ENCODE results near the gene EPHX1. TPM values are rescaled to one million over a fixed set of nuclear protein-coding genes. Genes with fewer than 3 reads are reported as not detected.

The EPHX1 gene
- total RNA-seq, 1 experiment from 2014 or later, result 54.6 TPM

DNA sequence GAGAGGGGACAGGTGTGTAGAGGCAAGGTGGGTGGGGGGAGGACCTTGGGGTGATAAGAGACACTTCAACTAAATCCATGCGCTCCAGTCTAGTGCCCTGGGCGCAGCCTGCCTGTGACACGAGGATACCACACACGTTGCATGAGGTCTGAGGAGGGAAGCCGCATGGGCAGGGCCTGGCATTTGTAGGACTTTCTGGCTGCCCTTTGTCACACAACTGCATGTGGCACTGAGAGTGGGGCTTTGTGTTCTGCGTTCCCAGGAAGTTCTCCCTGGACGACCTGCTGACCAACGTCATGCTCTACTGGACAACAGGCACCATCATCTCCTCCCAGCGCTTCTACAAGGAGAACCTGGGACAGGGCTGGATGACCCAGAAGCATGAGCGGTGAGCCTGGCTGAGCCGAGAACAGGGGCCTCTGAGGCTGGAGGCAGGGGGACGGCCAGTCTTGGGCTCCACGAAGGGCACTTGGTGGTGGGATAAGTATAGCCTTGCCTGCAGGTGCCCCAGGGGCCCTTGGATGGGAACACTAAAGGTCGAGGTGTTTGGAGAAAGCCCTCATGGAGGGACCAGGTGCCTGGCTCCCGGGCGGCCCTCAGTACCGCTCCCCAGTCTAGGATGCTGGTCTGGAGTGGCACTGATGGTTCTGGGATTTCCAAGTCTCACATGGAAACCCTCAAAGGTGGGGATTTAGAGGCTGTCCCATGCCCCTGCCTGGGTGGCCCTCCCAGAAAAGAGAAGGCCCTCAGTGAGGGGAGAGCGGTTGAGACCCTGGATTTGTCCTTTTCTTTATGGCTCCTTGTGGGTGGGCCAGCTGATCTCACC is 34.5 kb downstream of the EPHX1 start:
- intact Hi-C loops (cut with micrococcal nuclease), result loop anchor here (2.0 to 5.0 kb wide), 3 partner anchors 72 to 370 kb away; no protein-coding TSS in a partner anchor
- Histone ChIP-seq H3K79me2 (ENCODE audit: low read length) (no peaks in the 10 kb centered on the region), H3K9me2 (replicated peaks; ENCODE audit: low read length) (no peaks in the 10 kb centered on the region), H2AFZ (ENCODE audit: low read length) (no peak overlapping the region), H3K27me3 (ENCODE audit: low read length) (no peaks in the 10 kb centered on the region), H3K4me1 (ENCODE audit: insufficient read depth, low read length) (no peaks in the 10 kb centered on the region), H3K9ac (ENCODE audit: low read length) (no peak overlapping the region), H3K4me3 (ENCODE audit: low read length) (no peak overlapping the region), H3K27ac (ENCODE audit: low read length) (no peak overlapping the region), H3K4me2 (ENCODE audit: low read length) (no peak overlapping the region), H3K36me3 (ENCODE audit: low read depth, low read length) (peaks cover 25% of the 10 kb centered on the region; the same call in 1 of the 2 replicates), H3F3A (ENCODE audit: low read length, unreplicated experiment) (no peaks in the 10 kb centered on the region), H4K20me1 (ENCODE audit: low read length) (no peaks in the 10 kb centered on the region), H3K9me3 (ENCODE audit: low read length) (no peaks in the 10 kb centered on the region)
- no TSS peak for BruUV-seq (replicated peaks)
- POLR2A ChIA-PET (ENCODE audit: unreplicated experiment), result interaction anchor here (0.6 kb wide), 1 partner anchor 18 kb away, joined by 4 read pairs; no protein-coding TSS in a partner anchor
- ATAC-seq (no peak), DNase-seq (no peak)
- CTCF ChIA-PET, result interaction anchor here (1.4 kb wide), 1 partner anchor 72 kb away, joined by 3 read pairs; no protein-coding TSS in a partner anchor
- TF ChIP-seq, protein P1, sequence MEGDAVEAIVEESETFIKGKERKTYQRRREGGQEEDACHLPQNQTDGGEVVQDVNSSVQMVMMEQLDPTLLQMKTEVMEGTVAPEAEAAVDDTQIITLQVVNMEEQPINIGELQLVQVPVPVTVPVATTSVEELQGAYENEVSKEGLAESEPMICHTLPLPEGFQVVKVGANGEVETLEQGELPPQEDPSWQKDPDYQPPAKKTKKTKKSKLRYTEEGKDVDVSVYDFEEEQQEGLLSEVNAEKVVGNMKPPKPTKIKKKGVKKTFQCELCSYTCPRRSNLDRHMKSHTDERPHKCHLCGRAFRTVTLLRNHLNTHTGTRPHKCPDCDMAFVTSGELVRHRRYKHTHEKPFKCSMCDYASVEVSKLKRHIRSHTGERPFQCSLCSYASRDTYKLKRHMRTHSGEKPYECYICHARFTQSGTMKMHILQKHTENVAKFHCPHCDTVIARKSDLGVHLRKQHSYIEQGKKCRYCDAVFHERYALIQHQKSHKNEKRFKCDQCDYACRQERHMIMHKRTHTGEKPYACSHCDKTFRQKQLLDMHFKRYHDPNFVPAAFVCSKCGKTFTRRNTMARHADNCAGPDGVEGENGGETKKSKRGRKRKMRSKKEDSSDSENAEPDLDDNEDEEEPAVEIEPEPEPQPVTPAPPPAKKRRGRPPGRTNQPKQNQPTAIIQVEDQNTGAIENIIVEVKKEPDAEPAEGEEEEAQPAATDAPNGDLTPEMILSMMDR (conservative IDR thresholded peaks at IDR 0.05; ENCODE audit: low read depth, low read length), result no peak
- no peak for TF ChIP-seq EZH2 (IDR thresholded peaks at IDR 0.05; ENCODE audit: low read length, unreplicated experiment)
- TF ChIP-seq EZH2phosphoT487 (IDR thresholded peaks at IDR 0.05; ENCODE audit: borderline replicate concordance, low read length), result no peak

DNA sequence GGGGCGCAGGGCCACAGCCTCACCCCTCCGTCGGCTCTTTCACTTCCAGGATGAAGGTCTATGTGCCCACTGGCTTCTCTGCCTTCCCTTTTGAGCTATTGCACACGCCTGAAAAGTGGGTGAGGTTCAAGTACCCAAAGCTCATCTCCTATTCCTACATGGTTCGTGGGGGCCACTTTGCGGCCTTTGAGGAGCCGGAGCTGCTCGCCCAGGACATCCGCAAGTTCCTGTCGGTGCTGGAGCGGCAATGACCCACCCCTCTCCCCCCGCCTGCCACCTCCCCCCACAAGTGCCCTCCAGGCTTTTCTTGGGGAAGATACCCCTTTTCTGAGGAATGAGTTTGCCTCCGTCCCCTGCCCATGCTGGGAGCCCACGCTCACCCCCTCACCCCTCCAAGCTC is 35.2 kb downstream of the EPHX1 start:
- Histone ChIP-seq H3K9ac (ENCODE audit: low read length) (no peak overlapping the region), H3K9me2 (replicated peaks; ENCODE audit: low read length) (no peaks in the 10 kb centered on the region), H3K4me3 (ENCODE audit: low read length) (no peak overlapping the region), H3K27me3 (ENCODE audit: low read length) (no peaks in the 10 kb centered on the region), H3K27ac (ENCODE audit: low read length) (no peak overlapping the region), H3K79me2 (ENCODE audit: low read length) (no peaks in the 10 kb centered on the region), H3K9me3 (ENCODE audit: low read length) (no peaks in the 10 kb centered on the region), H2AFZ (ENCODE audit: low read length) (no peak overlapping the region), H3K4me1 (ENCODE audit: insufficient read depth, low read length) (no peaks in the 10 kb centered on the region), H3K4me2 (ENCODE audit: low read length) (no peak overlapping the region), H4K20me1 (ENCODE audit: low read length) (no peaks in the 10 kb centered on the region), H3K36me3 (ENCODE audit: low read depth, low read length) (peaks cover 21% of the 10 kb centered on the region; the same call in 1 of the 2 replicates), H3F3A (ENCODE audit: low read length, unreplicated experiment) (no peaks in the 10 kb centered on the region)
- no TSS peak for BruUV-seq (replicated peaks)
- ATAC-seq (no peak), DNase-seq (no peak)
- intact Hi-C loops (cut with micrococcal nuclease), result loop anchor here (2.0 to 5.0 kb wide), 3 partner anchors 72 to 370 kb away; no protein-coding TSS in a partner anchor
- TF ChIP-seq EZH2 (IDR thresholded peaks at IDR 0.05; ENCODE audit: low read length, unreplicated experiment) (no peak), EZH2phosphoT487 (IDR thresholded peaks at IDR 0.05; ENCODE audit: borderline replicate concordance, low read length) (no peak)
- TF ChIP-seq, protein P1 (conservative IDR thresholded peaks at IDR 0.05; ENCODE audit: low read depth, low read length), result no peak
- ChIA-PET CTCF (interaction anchor here (1.4 kb wide), 1 partner anchor 72 kb away, joined by 3 read pairs; no protein-coding TSS in a partner anchor), POLR2A (ENCODE audit: unreplicated experiment) (no interaction called here)
